GM12864 (cell line): Measurements from ENCODE around the gene TMEM131.

Experiments used
- DNase-seq: peaks from one replicate; pipeline ENCODE4 v3.0.0-alpha.2; 2011; ENCODE audit warnings: low read depth
- H3K4me3 ChIP-seq: 2 replicates; pipeline ENCODE4 v1.5.1; 2011; ENCODE audit warnings: mild to moderate bottlenecking, low read depth, low read length, control low read depth
- TF ChIP-seq, protein P1 (sequence below): IDR thresholded peaks from 2 replicates; pipeline ENCODE4 v1.5.1; 2011; ENCODE audit warnings: low read depth, mild to moderate bottlenecking, moderate library complexity, low read length, control low read depth, inconsistent platforms; ENCODE audit errors: missing control alignments

TMEM131 gene

GRCh38 chr2:97953853-97954252, 41.9 kb downstream of the TMEM131 start:
- TF ChIP-seq, protein P1, sequence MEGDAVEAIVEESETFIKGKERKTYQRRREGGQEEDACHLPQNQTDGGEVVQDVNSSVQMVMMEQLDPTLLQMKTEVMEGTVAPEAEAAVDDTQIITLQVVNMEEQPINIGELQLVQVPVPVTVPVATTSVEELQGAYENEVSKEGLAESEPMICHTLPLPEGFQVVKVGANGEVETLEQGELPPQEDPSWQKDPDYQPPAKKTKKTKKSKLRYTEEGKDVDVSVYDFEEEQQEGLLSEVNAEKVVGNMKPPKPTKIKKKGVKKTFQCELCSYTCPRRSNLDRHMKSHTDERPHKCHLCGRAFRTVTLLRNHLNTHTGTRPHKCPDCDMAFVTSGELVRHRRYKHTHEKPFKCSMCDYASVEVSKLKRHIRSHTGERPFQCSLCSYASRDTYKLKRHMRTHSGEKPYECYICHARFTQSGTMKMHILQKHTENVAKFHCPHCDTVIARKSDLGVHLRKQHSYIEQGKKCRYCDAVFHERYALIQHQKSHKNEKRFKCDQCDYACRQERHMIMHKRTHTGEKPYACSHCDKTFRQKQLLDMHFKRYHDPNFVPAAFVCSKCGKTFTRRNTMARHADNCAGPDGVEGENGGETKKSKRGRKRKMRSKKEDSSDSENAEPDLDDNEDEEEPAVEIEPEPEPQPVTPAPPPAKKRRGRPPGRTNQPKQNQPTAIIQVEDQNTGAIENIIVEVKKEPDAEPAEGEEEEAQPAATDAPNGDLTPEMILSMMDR: no peak
- H3K4me3 ChIP-seq: no peak overlapping the region

GRCh38 chr2:97952357-97952756, 43.4 kb downstream of the TMEM131 start:
- H3K4me3 ChIP-seq: no peak overlapping the region
- no peak for DNase-seq
- TF ChIP-seq, protein P1: no peak

More at GRCh38 chr2:97953853-97954252, 41.9 kb downstream of the TMEM131 start:
- DNase-seq: no peak

- DNase-seq: no peak
- TF ChIP-seq, protein P1: no peak
- H3K4me3 ChIP-seq: no peak overlapping the region
These were observed 44.5 kb downstream of the TMEM131 start for GRCh38 chr2:97951155-97951680.

DNA sequence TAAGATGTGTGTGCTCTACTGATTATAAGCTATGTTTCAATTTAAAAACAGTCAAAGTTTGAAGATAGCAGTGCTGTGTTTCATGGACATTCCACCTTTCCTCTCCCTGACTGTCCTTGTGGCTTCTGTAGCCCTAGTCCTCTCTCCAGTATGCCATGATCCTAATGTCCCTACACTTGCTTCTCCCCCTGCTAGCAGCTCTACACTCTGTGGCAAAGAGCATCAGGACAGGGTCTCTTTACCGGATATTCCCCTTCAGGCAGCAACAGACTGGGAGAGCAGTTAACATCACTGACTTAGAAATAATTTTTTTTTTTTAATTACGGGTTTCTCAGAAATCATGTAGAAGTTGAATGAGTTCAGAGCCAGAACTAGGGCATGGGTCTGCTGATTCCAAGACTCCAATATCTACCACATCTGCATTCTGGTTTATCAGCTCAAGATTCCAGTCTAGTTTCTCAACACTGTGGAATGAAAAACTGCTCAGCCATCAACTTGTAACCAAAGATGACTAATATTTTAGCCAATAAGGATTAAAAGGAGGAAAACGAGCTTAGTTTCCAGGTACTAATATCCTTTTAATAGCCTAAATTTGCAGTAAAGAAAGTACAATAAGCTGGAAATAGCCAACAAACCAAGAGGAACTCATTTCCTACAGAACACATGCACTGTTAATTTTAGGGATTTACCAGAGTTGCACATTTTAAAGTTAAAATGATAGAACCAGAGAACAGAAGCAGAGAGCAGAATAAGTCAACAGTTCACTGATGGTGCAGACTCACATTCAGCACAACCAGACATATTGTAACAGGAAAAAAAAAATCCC, 45.2 kb downstream of the TMEM131 start:
- DNase-seq: no peak
- TF ChIP-seq, protein P1: no peak
- no peak overlapping the region for H3K4me3 ChIP-seq

DNA sequence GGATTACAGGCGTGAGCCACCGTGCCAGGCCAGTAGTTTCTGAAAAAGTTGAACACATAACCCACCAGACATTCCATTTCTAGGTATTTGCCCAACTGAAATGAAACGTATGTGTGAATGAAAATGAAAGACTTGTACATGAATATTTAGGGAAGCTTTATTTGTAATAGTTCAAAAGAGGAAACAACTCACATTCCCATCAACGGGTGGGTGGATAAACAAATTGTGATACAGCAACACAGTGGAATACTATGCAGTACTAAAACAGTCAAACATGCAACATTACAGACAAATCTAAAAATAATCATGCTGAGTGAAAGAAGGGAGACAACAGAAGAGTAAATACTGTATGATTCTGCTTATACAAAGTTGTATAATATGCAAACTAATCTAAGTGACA, 46.8 kb downstream of the TMEM131 start:
- no peak for DNase-seq
- TF ChIP-seq, protein P1: no peak
- H3K4me3 ChIP-seq: no peak overlapping the region

- no peak for DNase-seq
- TF ChIP-seq, protein P1: no peak
- no peak overlapping the region for H3K4me3 ChIP-seq
These were observed 50.0 kb downstream of the TMEM131 start for GRCh38 chr2:97945791-97946190.
